ENCODE measurements around the gene BLM. TPM values are rescaled to one million over a fixed set of nuclear protein-coding genes. Genes with fewer than 3 reads are reported as not detected.

BLM gene
- total RNA-seq, 1 experiment from 2014 or later, result 41.9 TPM

DNA sequence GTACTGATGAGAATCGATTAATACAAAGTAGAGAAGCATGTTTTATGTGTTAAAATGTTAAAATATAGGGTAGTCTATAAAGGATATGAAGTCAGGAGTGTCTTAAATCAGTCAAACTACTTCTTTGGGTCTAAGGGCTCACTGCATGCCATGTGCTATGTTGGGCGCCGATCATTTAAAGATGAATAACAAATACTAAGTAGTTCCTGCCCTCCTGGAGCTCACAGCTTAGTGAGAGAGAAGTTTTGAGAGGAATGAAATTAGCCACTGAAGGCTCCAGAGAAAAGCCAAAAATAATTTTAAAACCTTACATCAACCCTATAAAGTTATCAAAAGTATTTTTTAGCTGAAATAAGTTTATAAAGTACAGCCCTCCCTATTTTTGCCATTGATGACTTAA is 44.5 kb downstream of the BLM start:
- in situ Hi-C loops (cut with HindIII; ENCODE audit: low pct_unique_long_range_greater_than_20kb, low sequenced_read_pairs), result no loop called here

DNA sequence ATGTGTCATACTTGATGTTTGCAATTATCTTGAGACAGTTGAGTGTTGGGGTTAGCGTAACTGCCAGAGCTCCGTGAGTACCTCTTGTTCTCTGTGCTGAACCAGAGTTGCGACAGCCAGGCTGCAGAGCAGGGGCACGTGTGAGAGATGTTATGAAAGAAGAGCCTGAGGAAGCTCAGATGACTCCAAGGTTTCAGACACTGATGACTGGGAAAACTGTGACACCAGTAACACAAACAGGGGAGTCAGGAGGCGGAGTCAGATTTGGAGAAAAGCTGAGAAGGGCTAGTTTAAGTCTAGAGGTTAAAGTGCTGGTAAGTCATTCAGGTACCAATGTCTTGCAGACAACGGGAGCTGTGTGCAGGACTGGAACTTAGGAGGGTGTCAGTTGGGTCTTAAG is 45.0 kb downstream of the BLM start:
- in situ Hi-C loops (cut with HindIII; ENCODE audit: low pct_unique_long_range_greater_than_20kb, low sequenced_read_pairs), result no loop called here
- DNase-seq (ENCODE audit: low read depth, low spot score), result peak; percentile 96

More for the DNA sequence above, 44.5 kb downstream of the BLM start:
- peak; percentile 44 for DNase-seq (ENCODE audit: low read depth, low spot score)

DNA sequence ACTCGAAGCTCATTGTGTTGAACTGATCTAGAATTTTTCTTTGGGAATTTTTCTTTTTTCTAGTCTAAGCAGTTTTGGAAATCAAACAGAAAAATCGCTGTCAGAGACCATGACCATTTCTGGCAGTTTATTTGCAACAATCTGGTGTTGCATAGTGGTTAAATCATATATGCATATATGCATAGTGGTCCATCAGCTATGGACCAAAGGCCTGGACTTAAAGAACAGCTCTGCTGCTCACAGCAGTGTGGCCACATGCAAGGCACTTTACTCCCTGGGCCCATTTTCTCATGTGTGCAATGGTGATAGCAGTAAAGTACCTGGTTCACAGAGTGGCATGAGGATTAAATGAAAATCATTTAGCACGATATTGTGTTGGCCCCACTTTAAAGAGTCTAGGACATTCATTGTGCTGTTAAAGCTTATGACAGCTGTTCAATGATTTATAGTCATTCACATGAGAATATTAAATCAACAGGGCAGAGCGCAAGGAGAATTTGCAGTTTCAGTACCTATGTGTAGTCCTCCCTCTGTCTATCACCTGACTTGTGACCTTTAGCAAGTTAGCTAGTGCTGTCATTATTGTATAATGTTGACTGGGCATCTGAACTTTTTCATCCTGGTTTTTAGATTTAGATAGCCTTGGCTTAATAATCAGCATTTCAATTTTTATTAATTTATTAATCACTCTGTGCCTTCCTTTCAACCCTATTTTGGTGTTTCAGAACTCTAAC is 46.4 kb downstream of the BLM start:
- in situ Hi-C loops (cut with HindIII; ENCODE audit: low pct_unique_long_range_greater_than_20kb, low sequenced_read_pairs), result no loop called here
- DNase-seq (ENCODE audit: low read depth, low spot score), result peak; percentile 44

DNA sequence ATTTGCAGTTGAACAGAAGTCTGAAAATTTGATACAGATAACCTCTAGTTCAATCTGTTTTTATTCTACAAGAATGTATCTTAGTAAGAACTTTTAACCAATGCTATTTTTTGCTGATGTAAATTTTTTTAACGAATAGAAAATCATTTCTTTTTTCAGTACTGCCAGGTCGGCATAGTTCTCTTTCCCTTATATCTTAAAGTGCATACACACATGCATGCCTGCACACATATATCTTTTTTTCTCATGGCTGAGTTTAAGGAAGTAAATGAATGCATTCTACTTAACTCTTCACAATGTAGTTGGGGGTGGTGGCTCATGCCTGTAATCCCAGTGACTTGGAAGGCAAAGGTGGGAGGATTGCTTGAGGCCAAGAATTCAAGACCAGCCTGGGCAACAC is 48.4 kb downstream of the BLM start:
- no peak for DNase-seq (ENCODE audit: low read depth, low spot score)
- in situ Hi-C loops (cut with HindIII; ENCODE audit: low pct_unique_long_range_greater_than_20kb, low sequenced_read_pairs), result no loop called here

DNA sequence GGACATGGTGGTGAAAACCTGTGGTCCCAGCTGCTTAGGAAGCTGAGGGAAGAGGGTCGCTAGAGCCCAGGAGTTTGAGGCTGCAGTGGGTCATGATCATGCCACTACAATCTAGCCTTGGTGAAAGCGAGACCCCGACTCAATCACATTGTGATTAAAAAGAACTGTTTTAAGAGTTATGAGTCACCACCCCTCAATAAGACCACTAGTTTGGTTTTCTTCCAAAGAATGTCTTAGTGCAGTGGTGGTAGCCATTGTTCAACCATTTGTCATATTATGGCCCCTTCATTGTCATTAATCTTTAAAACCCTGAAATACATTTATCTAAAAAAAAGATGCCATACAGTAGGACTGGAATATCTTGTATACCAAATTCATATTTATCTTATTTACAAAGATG is 48.8 kb downstream of the BLM start:
- DNase-seq (ENCODE audit: low read depth, low spot score), result no peak
- in situ Hi-C loops (cut with HindIII; ENCODE audit: low pct_unique_long_range_greater_than_20kb, low sequenced_read_pairs), result no loop called here

DNA sequence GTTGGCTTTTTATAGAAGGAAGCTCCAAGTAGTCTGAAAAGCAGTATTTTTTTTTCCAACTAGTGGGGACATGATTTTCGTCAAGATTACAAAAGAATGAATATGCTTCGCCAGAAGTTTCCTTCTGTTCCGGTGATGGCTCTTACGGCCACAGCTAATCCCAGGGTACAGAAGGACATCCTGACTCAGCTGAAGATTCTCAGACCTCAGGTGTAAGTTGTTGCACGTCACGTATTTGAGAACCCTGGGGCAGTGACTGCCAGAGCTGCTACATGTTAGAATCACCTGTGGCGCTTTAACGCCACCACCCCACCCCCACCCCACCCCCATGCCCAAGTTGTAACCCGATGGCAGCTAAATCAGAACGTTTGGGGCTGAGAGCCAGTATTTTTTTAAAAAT is 52.2 kb downstream of the BLM start:
- no peak for DNase-seq (ENCODE audit: low read depth, low spot score)
- in situ Hi-C loops (cut with HindIII; ENCODE audit: low pct_unique_long_range_greater_than_20kb, low sequenced_read_pairs), result no loop called here

DNA sequence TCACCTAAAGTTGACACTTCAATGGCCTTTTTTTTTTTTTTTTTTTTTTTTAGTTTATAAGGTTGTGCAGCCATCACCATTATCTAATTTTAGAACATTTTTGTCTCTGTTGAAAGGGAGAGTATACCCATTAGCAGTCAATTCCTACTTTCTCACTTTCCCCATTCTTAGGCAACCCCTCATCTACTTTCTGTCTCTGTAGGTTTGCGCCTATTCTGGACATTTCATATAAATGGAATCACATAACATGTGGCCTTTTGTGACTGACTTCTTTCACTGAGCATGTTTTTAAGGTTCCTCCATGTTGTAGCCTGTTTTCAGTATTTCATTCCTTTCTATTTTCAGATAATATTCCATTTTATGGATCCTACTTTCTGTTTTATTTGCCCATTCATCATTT is 56.3 kb downstream of the BLM start:
- in situ Hi-C loops (cut with HindIII; ENCODE audit: low pct_unique_long_range_greater_than_20kb, low sequenced_read_pairs), result no loop called here
- DNase-seq (ENCODE audit: low read depth, low spot score), result no peak

DNA sequence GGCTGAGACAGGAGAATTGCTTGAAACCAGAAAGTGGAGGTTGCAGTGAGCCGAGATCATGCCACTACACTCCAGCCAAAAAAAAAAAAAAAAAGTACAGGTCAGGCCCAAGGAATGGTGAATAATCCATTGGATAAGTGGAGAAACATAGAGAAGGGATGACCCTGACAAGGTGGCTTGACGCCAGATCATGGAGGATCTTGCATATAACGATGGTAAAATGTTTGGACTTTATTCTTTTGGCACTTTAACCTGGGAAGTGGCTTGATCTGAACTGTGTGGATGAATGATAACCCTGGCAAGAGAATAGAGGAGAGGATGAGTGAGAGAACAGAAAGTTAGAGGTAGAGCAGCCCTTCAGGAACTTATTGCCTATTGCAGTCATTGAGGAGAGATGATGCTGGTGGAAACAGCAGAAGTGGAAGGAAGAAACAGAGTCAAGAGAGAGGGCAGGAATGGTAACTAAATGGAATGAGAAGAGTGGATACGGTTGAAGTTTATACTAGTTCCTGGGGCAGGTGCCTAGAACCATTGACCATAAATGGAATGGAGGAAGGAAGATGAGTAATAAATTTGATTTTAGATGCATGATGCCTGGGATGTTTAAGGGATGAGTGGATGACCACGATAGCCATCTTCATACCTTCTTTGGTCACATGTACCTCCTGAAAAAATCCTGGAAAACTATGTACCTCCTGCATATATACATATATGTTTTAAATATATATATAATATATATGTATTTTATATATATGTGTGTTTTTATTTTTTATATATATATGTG is 57.8 kb downstream of the BLM start:
- in situ Hi-C loops (cut with HindIII; ENCODE audit: low pct_unique_long_range_greater_than_20kb, low sequenced_read_pairs), result no loop called here
- no peak for DNase-seq (ENCODE audit: low read depth, low spot score)

DNA sequence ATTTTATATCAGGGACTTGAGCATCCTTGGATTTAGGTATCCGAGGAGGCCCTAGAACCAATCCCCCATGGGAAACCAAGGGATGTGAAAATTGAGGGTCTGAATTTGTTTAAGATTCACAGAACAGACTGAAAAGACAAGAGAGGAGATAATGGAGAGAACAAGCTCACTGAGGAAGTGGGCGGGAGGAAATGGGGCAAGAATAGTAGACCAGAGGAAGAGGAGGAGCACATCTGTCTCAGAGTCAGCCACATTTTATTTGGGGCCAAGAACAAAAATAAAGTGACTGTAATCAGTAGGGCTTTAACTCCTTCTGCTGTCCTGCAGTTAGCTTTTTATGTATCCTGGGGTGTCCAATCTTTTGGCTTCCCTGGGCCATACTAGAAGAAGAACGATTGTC is 63.8 kb downstream of the BLM start:
- DNase-seq (ENCODE audit: low read depth, low spot score), result no peak
- in situ Hi-C loops (cut with HindIII; ENCODE audit: low pct_unique_long_range_greater_than_20kb, low sequenced_read_pairs), result no loop called here

DNA sequence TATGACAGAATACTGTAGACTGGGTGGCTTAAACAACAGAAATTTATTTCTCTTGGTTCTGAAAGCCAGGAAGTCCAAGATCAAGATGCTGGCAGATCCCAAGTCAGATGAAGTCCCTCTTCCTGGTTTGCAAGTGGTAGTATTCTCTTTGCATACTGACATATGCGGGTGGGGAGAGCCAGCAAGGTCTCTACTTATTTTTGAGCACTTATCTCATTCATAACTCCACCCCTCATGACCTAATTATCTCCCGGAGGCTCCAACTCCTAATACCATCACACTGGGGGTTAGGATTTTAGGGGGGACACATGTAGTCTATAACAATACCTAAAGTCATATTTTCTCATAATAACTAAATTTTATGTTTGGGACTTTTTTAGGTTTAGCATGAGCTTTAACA is 65.3 kb downstream of the BLM start:
- no peak for DNase-seq (ENCODE audit: low read depth, low spot score)
- in situ Hi-C loops (cut with HindIII; ENCODE audit: low pct_unique_long_range_greater_than_20kb, low sequenced_read_pairs), result no loop called here

DNA sequence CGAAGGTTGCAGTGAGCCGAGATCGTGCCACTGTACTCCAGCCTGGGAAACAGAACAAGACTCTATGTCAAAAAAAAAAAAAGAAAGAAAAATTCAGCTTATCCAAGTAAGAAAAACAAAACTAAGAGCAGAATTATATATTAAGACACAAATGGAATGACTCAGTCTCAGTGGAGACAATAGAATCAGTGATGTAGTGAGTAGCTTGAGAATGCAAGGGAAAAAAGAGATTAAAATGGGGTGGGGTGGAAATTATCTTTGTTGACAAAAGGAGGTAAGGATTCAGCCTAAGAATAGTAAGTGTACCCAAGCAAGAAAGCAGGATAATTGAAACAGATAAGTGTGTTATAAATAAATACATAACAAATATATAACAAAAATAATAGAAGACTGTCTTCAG is 70.7 kb downstream of the BLM start:
- no peak for DNase-seq (ENCODE audit: low read depth, low spot score)
- in situ Hi-C loops (cut with HindIII; ENCODE audit: low pct_unique_long_range_greater_than_20kb, low sequenced_read_pairs), result no loop called here

DNA sequence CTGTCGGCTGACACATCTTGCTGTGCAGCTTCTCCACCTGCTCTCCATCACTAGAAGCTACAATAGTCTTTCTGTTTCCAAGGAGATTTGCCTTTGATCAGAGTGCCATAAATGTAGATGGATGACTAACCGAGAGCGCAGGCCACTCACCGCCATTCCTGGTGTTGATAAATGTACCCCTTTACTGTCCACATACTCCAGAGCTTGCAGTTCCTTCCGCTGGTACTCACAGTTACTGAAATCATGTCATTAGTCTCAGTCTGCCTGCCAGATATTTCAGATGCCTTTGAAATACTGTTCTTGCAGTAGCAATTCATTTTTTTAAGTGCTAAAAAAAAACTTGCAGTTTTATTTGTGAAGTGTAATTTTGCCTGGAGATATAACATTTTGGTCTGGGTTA is 72.3 kb downstream of the BLM start:
- no peak for DNase-seq (ENCODE audit: low read depth, low spot score)
- in situ Hi-C loops (cut with HindIII; ENCODE audit: low pct_unique_long_range_greater_than_20kb, low sequenced_read_pairs), result no loop called here

DNA sequence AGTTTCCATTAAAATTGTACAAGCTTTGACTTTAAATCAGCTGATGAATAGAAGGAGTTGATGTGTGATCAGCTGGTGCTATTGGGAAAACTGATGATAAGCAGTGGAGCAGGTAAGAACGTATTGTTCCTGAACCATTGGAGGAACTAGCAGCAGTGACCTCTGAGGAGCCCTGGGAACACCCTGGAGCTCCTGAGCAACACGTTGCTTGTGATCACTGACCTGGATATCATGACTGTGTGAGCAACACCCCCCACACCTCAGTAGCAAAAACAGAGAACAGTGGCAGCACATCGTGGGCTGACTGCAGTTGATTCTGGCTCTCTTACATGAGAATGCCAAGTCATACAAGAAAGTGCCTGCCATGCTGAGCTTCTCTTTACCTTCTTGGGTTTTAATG is 72.9 kb downstream of the BLM start:
- in situ Hi-C loops (cut with HindIII; ENCODE audit: low pct_unique_long_range_greater_than_20kb, low sequenced_read_pairs), result no loop called here
- DNase-seq (ENCODE audit: low read depth, low spot score), result no peak

DNA sequence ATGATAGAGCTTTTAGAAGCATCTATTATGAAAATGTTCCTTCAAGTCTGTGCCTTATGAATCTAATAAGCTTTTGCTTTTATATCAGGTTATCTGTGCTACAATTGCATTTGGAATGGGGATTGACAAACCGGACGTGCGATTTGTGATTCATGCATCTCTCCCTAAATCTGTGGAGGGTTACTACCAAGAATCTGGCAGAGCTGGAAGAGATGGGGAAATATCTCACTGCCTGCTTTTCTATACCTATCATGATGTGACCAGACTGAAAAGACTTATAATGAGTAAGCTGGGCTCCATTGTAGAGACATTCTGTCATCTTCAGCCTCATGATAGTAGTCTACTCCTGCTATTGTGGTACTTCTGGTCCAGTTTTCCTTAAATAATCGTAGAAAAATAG is 73.4 kb downstream of the BLM start:
- DNase-seq (ENCODE audit: low read depth, low spot score), result no peak
- in situ Hi-C loops (cut with HindIII; ENCODE audit: low pct_unique_long_range_greater_than_20kb, low sequenced_read_pairs), result no loop called here

DNA sequence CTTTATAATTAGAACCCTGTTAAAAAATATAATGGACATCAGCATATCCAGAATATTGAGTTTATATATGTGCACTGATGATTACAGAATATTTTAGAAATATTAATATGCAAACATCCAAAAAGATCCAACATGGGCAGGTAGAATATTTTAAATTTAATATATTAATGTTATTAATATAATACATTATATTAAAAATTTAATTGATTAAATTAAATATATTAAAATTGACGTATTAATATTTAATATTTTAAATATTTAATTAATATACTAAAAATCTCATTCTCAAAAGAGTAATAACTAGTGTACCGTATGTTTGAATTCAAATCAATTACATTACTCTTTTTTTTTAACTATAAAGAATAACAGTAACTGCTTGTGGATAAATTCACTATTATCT is 77.4 kb downstream of the BLM start:
- no peak for DNase-seq (ENCODE audit: low read depth, low spot score)
- in situ Hi-C loops (cut with HindIII; ENCODE audit: low pct_unique_long_range_greater_than_20kb, low sequenced_read_pairs), result no loop called here

DNA sequence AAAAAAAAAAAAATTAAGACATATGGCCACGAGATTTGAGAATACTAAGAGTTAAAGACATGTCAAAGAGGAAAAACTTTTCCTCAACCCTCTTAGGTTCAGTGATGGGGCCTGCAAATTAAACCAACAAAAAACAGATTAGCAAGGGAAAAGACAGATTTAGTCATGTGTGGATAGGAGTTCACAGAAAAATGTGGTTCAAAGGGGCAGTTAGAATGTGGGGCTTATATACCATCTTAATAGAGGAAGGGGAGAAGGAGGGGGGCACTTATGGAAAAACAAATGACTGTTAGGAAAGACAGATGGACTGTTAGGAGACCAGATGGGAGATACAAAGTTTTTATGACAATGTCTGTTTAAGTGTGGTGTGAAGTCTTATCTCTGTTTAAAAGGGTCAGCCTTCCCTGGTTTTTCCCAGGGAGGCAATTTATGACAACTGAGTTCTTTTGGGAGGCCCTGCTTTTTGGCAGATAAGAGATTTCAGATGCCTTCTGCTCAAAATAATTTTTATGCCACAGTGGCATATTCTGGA is 82.6 kb downstream of the BLM start:
- no peak for DNase-seq (ENCODE audit: low read depth, low spot score)
- in situ Hi-C loops (cut with HindIII; ENCODE audit: low pct_unique_long_range_greater_than_20kb, low sequenced_read_pairs), result no loop called here

DNA sequence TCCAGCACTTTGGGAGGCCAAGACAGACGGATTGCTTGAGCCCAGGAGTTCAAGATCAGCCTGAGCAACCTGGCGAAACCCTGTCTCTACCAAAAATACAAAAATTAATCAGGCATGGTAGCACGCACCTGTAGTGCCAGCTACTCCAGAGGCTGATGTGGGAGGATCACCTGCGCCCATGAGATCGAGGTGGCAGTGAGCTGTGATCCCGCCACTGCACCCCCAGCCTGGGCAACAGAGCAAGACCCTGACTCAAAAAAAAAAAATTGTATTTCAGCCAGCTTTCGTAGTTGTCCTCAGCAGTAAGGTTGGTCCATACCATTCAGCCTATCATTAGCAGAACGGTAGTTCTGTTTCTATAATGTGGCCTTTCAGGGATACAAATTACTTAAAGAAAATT is 84.7 kb downstream of the BLM start:
- no peak for DNase-seq (ENCODE audit: low read depth, low spot score)
- in situ Hi-C loops (cut with HindIII; ENCODE audit: low pct_unique_long_range_greater_than_20kb, low sequenced_read_pairs), result no loop called here

DNA sequence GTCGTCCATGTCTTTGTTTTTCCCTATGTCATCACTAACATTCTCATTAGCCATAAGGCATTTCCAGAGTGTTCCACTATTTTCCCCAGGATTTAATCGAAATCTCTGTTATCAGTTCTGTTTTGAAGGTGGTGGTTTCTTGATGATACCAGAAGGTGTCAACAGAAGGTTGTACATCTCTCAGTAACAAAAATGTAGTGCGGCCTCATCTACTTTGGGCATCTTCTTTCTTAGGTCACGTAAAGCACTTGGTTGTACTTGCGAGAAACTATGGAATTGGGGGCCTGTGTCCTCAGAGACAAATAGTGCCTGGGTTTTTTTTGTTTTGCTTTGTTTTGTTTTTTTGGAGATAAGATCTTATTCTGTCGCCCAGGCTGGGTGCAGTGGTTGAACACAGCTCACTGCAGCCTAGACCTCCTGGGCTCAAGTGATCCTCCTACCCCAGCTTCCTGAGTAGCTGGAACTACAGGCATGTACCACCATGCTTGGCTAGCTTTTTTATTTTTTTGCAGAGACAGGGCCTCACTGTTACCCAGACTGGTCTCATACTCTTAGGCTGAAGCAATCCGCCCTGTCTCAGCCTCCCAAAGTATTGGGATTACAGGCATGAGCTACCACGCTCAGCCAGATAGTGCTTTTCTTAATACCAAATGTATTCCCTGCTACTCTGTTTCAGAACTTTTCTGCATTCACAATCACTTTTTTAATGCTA is 90.1 kb downstream of the BLM start:
- in situ Hi-C loops (cut with HindIII; ENCODE audit: low pct_unique_long_range_greater_than_20kb, low sequenced_read_pairs), result no loop called here
- no peak for DNase-seq (ENCODE audit: low read depth, low spot score)

DNA sequence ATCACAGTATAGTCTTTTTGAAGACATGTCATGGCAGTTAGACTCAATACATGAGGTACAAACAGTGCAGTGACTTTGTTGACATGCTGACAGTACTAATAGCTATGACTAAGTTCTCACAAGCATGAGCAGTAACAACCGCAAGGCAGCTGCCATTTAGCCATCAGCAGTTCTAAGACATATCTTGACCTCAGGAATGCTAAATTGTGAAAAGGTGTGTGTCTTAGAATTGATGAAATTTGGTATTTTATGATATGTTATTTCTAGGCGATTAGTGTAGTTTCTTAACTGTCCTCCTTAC is 90.6 kb downstream of the BLM start:
- no peak for DNase-seq (ENCODE audit: low read depth, low spot score)

More for the DNA sequence above, 90.6 kb downstream of the BLM start:
- in situ Hi-C loops (cut with HindIII; ENCODE audit: low pct_unique_long_range_greater_than_20kb, low sequenced_read_pairs), result no loop called here

Data from SK-MEL-5 (cell line).